Measurements from ENCODE around the gene FOXK2.

The FOXK2 gene

DNA sequence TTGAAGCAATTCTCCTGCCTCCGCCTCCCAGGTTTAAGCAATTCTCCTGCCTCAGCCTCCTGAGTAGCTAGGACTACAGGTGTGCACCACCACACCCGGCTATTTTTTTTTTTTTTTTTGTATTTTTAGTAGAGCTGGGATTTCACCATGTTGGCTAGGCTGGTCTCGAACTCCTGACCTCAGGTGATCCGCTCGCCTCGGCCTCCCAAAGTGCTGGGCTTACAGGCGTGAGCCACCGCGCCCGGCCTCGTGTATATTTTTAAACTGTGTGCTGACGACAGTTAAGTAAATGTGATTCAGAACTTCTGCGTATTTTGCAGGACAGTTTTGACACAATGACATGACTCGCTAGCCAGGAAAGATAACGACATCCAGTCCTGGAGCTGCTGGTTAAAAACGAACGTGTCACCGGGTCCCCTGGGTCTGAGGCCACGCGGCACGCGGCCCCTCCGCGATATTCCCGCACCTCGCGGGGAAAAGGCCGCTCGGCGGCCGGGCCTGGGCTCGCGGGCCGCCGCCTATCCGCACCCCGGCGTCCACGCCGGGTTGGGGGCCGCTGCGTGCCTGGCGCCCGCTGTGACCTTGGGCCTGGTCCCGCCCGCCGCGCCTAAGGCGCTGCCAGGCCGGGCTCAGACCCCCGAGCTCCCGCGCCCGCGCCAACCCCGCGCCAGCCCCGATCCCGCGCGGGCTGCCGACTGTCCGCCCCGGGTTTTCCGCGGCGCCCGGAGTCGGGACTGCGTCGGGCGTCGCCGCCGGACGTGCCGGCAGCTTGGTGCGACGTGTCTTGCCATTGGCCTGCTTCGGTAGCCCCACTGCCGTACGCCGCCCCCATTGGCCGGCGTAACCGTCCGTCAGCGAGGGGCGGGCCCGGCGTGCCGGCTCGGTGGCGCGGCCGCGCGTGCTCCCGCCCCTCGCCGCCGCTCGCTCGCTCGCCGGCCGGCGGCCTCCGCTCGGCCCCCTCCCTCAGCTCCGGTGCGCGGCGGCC lies at the start of gene FOXK2:
Gene FOXK2, plus strand, starts transcription at position 907 of the 985 bp plus-strand sequence. CDS start 157 bp downstream, outside the sequence.
- peak; percentile 68 to 74 for DNase-seq

- no peak for DNase-seq
Measured at GRCh38 chr17:82470065-82470464, 49.5 kb upstream of the FOXK2 start.

DNA sequence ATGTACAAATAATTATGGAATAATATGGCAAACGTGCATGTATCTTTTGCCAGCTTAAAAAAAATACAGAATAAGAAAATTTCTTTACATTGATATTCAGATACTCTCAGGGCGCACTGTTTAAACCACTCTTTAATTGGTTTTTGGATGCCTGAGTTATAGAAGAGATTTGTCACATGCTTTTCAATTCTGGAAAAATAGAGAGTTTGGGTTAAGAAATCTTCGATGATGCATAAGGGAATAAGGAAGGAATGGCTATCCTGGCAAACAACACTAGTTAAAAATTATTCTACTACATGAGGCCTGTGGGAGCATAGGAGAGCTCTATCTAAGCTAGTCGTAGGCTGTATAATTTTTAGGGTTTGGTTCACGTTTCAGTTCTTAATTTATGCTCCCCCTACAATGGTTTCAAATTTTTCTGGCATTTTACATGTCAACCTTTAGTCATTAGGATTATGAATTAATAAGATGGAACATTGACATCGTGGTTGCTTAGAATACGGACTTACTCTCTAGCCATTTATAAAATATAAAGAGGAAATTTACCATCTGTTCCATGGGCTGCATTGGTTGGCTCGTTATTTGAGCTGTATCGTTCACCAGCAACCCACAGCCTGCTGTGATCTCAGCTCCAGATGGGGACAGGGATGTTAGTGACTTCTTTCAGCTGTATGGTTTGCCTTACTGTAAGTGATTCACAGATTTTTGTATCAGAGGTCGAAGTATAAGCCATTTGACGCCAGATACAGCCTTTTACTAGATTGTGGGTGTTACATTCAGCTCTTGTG lies 45.1 kb upstream of the FOXK2 start:
- no peak for DNase-seq

DNA sequence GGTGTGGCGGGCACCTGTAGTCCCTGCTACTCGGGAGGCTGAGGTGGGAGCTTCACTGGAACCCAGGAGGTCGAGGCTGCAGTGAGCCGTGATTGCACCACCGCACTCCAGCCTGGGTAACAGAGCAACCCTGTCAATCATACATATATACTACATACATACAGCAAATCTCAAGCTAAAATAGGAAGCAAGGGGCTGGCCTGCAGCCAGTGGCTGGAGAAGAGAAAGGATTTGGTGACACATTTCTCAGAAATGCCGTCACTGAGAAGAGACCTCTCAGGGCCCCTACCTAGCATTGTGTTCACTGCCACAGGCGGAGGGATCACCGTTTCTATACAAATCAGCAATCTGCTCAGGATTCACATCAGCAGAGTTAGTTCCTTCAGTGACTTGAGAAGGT lies 44.1 kb upstream of the FOXK2 start:
- no peak for DNase-seq

DNA sequence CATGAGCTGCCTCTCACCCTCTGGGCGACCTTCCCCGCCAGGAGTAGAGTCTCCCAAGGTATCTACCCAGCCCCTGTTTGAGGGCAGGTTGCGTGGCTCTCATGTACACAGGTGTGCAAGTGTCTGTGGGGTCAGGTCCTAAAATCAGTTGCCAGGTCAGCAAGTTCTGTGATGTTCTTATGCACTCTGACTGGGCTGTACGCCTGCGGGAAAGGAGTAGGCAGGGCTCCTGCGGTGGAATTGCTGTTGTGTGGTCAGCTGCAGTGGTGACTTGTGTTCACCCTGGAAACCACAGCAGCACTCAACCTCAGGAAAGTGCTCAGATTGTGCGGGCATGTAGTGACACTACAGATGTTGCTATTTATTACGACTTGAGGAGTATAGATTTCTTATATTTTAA lies 41.6 kb upstream of the FOXK2 start:
- DNase-seq, result no peak

DNA sequence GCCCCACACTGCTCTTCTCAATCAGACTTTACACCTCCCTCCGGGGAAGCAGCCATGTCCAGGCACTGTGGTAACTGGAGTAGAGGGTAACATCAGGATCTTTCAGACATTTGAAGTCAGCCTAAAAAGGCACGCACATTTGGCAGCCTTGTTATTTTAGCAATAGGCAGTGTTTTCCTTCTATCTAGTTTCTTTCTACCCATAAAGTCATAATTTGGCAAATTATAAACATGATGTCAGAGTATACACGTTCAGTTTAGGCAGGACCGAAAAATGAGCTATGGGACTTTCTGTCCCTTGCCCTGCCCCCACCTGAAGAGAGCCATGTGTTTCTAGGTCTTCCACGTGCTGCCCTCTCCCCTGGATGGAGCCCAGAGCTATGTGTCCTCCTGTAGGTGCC lies 39.9 kb upstream of the FOXK2 start:
- no peak for DNase-seq

- DNase-seq, result no peak
Measured at GRCh38 chr17:82480318-82480717, 39.2 kb upstream of the FOXK2 start.

DNA sequence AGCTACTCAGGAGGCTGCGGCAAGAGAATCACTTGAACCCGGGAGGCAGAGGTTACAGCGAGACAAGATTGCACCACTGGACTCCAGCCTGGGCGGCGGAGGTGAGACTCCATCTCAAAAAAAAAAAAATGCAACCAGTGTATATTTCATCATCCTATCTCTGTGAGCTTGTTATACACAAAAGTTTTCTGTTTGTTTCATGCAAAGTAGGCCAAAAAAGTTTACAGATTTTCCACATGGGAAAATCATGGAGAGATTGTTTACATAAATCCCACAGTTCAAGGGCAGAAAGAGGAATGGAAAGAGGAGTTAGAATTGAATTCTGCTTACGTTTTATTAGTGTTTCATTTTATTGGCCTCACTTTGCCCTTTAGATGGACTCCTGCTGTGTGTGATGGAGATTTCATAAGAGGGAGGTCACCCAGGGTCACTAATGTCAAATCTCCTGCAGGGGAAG lies 36.3 kb upstream of the FOXK2 start:
- no peak for DNase-seq

DNA sequence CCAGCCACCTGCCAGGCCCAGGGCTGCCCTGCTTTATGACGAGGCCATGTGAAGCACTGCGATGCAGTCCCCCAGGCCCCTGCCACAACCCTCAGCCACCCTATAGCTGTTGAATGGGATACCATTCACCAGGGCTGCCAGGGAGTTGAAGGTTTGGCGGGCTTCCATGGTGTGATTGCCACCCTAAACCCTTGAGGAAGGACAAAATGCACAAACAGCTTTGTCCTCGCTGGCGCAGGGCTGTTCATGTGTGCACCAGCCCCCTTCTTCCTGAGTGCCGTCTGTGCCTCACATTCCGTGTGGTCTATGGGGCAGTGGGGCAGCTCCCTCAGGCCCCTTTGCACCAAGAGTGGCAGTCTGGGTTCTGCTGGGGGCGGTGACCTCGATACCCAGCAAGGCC lies 35.7 kb upstream of the FOXK2 start:
- DNase-seq, result no peak

DNA sequence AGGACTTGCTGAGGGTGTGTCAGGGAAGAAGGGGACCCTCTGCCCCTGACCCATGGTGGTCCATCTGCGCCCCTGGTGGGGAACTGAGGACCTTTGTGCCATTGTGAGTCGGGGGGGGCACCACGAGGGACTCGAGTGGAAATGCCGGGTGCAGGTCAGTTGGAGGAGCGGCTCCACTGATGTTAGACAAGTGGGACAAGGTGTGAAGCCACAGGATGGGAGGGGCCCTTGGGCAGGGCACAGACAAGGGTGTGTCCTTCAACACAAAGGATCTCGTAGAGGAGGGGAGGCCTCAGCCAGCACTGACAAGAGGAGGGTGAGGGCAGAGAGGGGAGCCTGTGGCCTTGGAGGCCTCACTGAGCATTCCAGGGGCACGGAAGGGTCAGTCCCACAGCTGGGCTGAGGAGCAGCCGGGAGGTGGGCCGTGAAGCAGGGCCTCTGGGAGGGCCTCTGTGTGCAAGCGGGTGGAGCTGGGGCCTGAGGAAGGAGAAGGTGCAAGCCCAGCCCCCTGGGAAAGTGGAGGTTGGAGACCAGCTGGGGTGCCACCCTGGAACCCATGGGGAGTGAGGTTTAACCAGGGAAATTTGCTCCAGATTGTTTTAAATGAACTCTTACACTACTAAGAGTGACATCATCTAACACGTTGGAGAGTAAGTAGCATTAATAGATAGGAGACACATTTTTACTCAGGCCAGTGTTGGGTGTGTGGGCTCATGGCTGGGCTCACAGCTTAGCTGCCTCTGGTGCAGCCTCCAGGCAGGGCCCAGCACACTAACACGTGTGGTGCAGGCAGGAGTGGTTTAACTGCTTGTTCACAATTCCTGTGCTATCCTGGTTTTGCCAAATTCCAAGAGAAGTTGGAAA lies 33.1 kb upstream of the FOXK2 start:
- no peak for DNase-seq

GRCh38 chr17:82487910-82488309 lies 31.6 kb upstream of the FOXK2 start:
- no peak for DNase-seq

GRCh38 chr17:82489117-82489516 lies 30.4 kb upstream of the FOXK2 start:
- no peak for DNase-seq

DNA sequence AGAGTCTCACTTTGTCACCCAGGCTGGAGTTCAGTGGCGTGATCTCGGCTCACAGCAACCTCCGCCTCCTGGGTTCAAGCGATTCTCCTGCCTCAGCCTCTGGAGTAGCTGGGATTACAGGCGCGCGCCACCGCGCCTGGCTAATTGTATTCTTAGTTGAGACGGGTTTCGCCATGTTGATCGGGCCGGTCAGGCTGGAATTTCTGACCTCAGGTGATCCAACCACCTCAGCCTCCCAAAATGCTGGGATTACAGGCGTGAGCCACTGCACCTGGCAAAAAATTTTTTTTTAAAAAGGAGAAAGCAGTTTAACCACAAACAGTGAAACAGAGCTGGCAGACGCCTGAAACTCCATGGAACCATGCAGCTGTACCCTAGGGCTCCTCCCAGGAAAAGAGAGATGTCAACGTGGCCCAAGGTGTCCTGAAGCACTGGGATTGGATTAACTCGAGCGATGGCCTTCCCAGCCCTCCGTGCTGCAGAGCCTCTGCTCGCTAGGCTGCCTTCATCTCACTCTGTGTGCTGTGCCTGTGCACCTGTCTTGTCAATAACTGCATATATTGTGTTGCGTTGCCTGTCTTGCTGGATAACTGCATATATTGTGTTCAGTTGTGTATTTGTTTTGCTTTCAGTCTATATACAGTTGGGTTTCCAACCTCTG lies 29.6 kb upstream of the FOXK2 start:
- DNase-seq, result no peak

DNA sequence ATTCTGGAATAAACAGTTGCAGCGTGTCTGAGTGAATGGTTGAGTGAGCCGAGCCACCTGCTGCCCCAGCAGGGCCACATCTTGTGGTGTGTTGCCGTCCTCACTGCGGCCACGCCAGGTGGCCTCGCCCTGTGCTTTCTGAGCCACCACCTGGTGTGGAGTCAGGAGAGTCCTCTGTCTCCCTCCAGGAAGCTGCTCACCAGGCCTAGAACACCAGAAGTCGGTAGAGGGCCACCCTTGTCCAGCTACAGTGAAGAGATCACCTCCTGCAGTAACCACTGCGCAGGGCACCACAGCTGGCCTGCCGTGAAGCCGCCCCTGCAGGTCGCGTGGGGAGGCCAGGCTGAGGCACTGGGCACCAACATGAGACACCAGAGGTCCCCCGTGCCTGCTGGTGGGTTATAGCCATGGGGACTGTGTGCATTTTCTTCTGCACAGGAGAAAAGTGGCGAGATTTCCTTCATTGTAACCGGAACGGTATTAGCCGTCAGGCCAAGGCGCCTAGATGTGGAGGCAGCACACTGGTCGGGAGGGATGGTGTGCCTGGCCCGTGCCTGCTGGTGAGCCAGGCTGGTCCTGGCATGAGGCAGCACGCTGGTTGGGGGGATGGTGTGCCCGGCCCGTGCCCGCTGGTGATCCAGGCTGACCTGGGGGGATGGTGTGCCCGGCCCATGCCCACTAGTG lies 28.9 kb upstream of the FOXK2 start:
- no peak for DNase-seq

- DNase-seq, result no peak
Measured at GRCh38 chr17:82491196-82491530, 28.4 kb upstream of the FOXK2 start.

GRCh38 chr17:82491533-82491932 lies 28.0 kb upstream of the FOXK2 start:
- DNase-seq, result no peak

- no peak for DNase-seq
Measured at GRCh38 chr17:82492643-82493225, 26.8 kb upstream of the FOXK2 start.

GRCh38 chr17:82493226-82493781 lies 26.2 kb upstream of the FOXK2 start:
- no peak for DNase-seq

DNA sequence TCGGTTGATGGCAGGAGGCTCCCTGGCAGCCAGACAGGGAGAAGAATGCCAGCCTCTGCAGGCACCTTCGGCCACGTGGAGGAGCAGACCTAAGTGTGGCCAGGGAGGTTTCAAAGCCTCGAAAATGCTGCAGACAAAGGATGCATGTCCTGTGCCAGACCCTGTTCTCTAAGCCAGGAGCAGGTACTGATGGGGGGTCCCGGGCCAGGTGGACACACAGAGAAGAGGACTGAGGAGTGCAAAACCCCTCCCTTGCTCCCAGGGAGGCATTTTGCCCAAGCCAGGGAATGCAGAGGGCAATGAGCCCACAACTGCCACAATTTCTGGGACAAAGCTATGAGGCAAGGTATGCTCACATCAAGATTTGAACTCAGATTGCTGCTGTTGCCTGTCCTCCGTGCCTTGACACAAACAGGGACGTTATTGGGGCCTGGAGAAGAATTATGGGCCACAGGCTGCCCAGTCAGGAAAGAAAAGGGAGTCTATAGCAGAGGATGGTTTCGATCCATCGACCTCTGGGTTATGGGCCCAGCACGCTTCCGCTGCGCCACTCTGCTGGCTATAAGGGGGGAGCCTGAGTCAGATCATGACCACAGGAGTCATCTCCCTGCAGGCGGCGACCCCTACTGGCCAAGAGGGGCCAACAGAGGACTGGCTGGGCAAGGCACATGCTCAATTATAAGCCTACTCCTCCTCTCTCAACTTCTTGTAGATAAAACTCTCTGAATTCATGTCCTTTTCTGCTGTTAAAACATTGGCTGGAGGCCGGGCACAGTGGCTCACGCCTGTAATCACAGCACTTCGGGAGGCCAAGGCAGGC lies 25.1 kb upstream of the FOXK2 start:
- peak; percentile 69 to 87 for DNase-seq

All from bone marrow (tissue), 2 donors.